Inflammatory macrophage (primary cell): ENCODE data around the gene RIC1.
A peak's percentile ranks its signal among the peaks of the same experiment; 100 is the strongest.
"Not testable (repeated sequence)": the region's sequence is repeated elsewhere in the genome, so short reads cannot be mapped to it uniquely, and the experiment has no call there.

Source experiments
- DNase-seq, 2 donors: peaks; one replicate each; pipeline ENCODE4 v3.0.0-alpha.2; 2020 to 2022
- total RNA-seq, 18 experiments: gene quantifications; one replicate each; lab custom pipeline; 2026; ENCODE audit warnings: mixed read lengths in 6 of 18, inconsistent platforms in 2 of 18; lab: John Stamatoyannopoulos, UW

Gene RIC1
- total RNA-seq = 40.1 to 113 (median 65.3) reads per million in 18 experiments

GRCh38 chr9:5628530-5629311, at the start of gene RIC1:
RIC1 (plus strand) TSS chr9:5629107; CDS start chr9:5629310, 203 bp downstream.
- peak; percentile 93 to 96 for DNase-seq

GRCh38 chr9:5579881-5580280, 49.0 kb upstream of the RIC1 start:
- DNase-seq = no peak

GRCh38 chr9:5580650-5581049, 48.3 kb upstream of the RIC1 start:
- DNase-seq = no peak

- DNase-seq = not testable (repeated sequence)
Observed at GRCh38 chr9:5581706-5582105, 47.2 kb upstream of the RIC1 start.

- DNase-seq = no peak
Observed at GRCh38 chr9:5582835-5583195, 46.1 kb upstream of the RIC1 start.

GRCh38 chr9:5586391-5586802, 42.5 kb upstream of the RIC1 start:
- DNase-seq = peak in 1 of 2 donors; percentile 11

GRCh38 chr9:5587024-5587423, 41.9 kb upstream of the RIC1 start:
- DNase-seq = no peak

GRCh38 chr9:5592231-5592630, 36.7 kb upstream of the RIC1 start:
- no peak for DNase-seq

- DNase-seq = no peak
Observed at GRCh38 chr9:5592904-5593303, 36.0 kb upstream of the RIC1 start.

GRCh38 chr9:5593904-5594303, 35.0 kb upstream of the RIC1 start:
- DNase-seq = peak; percentile 30 to 66

- DNase-seq = peak; percentile 7 to 20
Observed at GRCh38 chr9:5596173-5596572, 32.7 kb upstream of the RIC1 start.

- peak in 1 of 2 donors; percentile 9 for DNase-seq
Observed at GRCh38 chr9:5608298-5609225, 20.3 kb upstream of the RIC1 start.

- DNase-seq = no peak
Observed at GRCh38 chr9:5609226-5609596, 19.7 kb upstream of the RIC1 start.

- no peak for DNase-seq
Observed at GRCh38 chr9:5610491-5610890, 18.4 kb upstream of the RIC1 start.

- no peak for DNase-seq
Observed at GRCh38 chr9:5611321-5612184, 17.4 kb upstream of the RIC1 start.

GRCh38 chr9:5612185-5612530, 16.7 kb upstream of the RIC1 start:
- DNase-seq = no peak

GRCh38 chr9:5614192-5614591, 14.7 kb upstream of the RIC1 start:
- no peak for DNase-seq

GRCh38 chr9:5614985-5615384, 13.9 kb upstream of the RIC1 start:
- no peak for DNase-seq

GRCh38 chr9:5617749-5618148, 11.2 kb upstream of the RIC1 start:
- peak; percentile 43 to 80 for DNase-seq

- DNase-seq = no peak
Observed at GRCh38 chr9:5620494-5620893, 8.4 kb upstream of the RIC1 start.

GRCh38 chr9:5621327-5621726, 7.6 kb upstream of the RIC1 start:
- peak; percentile 24 to 25 for DNase-seq

- DNase-seq = peak in 1 of 2 donors; percentile 36
Observed at GRCh38 chr9:5622016-5622415, 6.9 kb upstream of the RIC1 start.

GRCh38 chr9:5624655-5625054, 4.3 kb upstream of the RIC1 start:
- DNase-seq = no peak
